GM23248 (cell line): Measurements from ENCODE around the gene GCC2.

Experiments
- EZH2 ChIP-seq: fragments of 200-600 bp; sonication (generic); IDR thresholded peaks from 2 replicates; pipeline ENCODE4 v1.6.1; 2018; ENCODE audit warnings: antibody characterized with exemption, mild to moderate bottlenecking; ENCODE audit not compliant: insufficient read depth, poor library complexity, severe bottlenecking
- EZH2phosphoT487 ChIP-seq: fragments of 200-600 bp; sonication (generic); IDR thresholded peaks from 2 replicates; pipeline ENCODE4 v1.6.1; 2018; ENCODE audit warnings: antibody characterized with exemption, moderate library complexity, mild to moderate bottlenecking, low read depth; ENCODE audit not compliant: insufficient read depth

DNA sequence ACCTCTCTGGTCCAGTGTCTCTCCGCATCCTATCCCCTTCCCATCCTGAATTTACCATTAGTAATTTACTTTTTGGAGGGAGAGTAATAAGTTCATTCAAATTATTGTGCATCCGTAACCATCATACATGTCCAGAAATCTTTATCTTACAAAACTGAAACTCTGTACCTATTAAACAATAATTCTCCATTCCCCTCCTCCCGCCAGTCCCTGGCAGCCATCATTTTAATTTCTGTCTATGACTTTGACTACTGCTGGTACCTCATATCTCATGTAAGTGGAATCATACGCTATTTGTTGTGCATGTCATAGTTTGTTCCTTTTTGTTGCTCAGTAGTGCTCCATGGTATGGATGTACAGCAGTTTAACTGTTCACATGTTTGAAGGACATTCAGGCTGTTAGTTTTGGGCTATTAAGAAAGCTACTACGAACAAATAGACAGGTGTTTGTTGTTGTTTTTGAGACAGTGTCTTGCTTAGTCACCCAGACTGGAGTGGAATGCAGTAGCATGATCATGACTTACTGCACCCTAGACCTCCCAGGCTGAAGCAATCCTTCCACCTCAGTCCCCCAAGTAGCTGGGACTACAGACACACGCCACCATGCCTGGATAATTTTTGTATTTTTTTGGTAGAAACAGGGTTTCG, 87.3 kb downstream of the GCC2 start:
- TF ChIP-seq EZH2 (no peak), EZH2phosphoT487 (no peak)
